NCI-H446 (cell line): ENCODE data around the gene GLE1.
A peak's percentile ranks its signal among the peaks of the same experiment; 100 is the strongest.

Source experiments
- DNase-seq, 2 experiments: peaks; one replicate each; lab custom pipeline; 2025; lab: John Stamatoyannopoulos, UW

Gene GLE1

GRCh38 chr9:128504485-128505413 is at the start of gene GLE1:
Gene GLE1, plus strand, starts transcription at chr9:128504719. Its CDS starts 87 bp downstream, at chr9:128504806.
- peak; percentile 81 to 93 for DNase-seq

GRCh38 chr9:128454991-128455390 is 49.5 kb upstream of the GLE1 start:
- DNase-seq: no peak

- peak; percentile 89 to 93 for DNase-seq
Measured at GRCh38 chr9:128455849-128456612, 48.5 kb upstream of the GLE1 start, which contains the start of gene ODF2. Gene ODF2, plus strand, starts transcription at chr9:128456006. Its CDS starts 86 bp downstream, at chr9:128456092.

GRCh38 chr9:128456613-128457061 is 47.9 kb upstream of the GLE1 start:
- DNase-seq: peak; percentile 5 to 49

GRCh38 chr9:128457207-128457606 is 47.3 kb upstream of the GLE1 start:
- no peak for DNase-seq

GRCh38 chr9:128459011-128459410 is 45.5 kb upstream of the GLE1 start:
- DNase-seq: no peak

- no peak for DNase-seq
Measured at GRCh38 chr9:128469070-128469469, 35.4 kb upstream of the GLE1 start.

GRCh38 chr9:128470560-128470959 is 34.0 kb upstream of the GLE1 start:
- DNase-seq: no peak

GRCh38 chr9:128473104-128473503 is 31.4 kb upstream of the GLE1 start:
- no peak for DNase-seq

GRCh38 chr9:128475867-128476266 is 28.7 kb upstream of the GLE1 start:
- DNase-seq: no peak

GRCh38 chr9:128479262-128479661 is 25.3 kb upstream of the GLE1 start:
- DNase-seq: no peak

- no peak for DNase-seq
Measured at GRCh38 chr9:128481561-128481960, 23.0 kb upstream of the GLE1 start.

GRCh38 chr9:128482186-128482585 is 22.3 kb upstream of the GLE1 start:
- DNase-seq: no peak

GRCh38 chr9:128484686-128485413 is 19.7 kb upstream of the GLE1 start:
- DNase-seq: no peak

GRCh38 chr9:128485414-128485855 is 19.1 kb upstream of the GLE1 start:
- DNase-seq: no peak

GRCh38 chr9:128486201-128486600 is 18.3 kb upstream of the GLE1 start:
- no peak for DNase-seq

- DNase-seq: no peak
Measured at GRCh38 chr9:128493424-128493823, 11.1 kb upstream of the GLE1 start.

- no peak for DNase-seq
Measured at GRCh38 chr9:128494108-128494745, 10.3 kb upstream of the GLE1 start.

- no peak for DNase-seq
Measured at GRCh38 chr9:128494746-128495129, 9.8 kb upstream of the GLE1 start.

GRCh38 chr9:128495296-128495695 is 9.2 kb upstream of the GLE1 start:
- DNase-seq: no peak

- DNase-seq: no peak
Measured at GRCh38 chr9:128495804-128496417, 8.6 kb upstream of the GLE1 start.
